ENCODE measurements around the gene ADPRM. TPM values are rescaled to one million over a fixed set of nuclear protein-coding genes. Genes with fewer than 3 reads are reported as not detected.

ADPRM gene
- total RNA-seq, 1 experiment from 2014 or later: 7.4 TPM

GRCh38 chr17:10743316-10744009 lies 46.1 kb downstream of the ADPRM start:
- Mint-ChIP-seq H3K4me3 (no peak overlapping the region), H3K4me1 (peaks cover 15% of the 10 kb centered on the region), H3K36me3 (no peaks in the 10 kb centered on the region), H3K27me3 (ENCODE audit: low read depth) (no peaks in the 10 kb centered on the region), H3K9me3 (no peaks in the 10 kb centered on the region), H3K27ac (no peak overlapping the region)
- POLR2A ChIA-PET: interaction anchor here (0.6 kb wide), 1 partner anchor 8 kb away, joined by 3 read pairs; no protein-coding TSS in a partner anchor
- no peak for TF ChIP-seq NFYB (CRISPR knock-in tag; conservative IDR thresholded peaks at IDR 0.05; ENCODE audit: low read depth)
- CTCF ChIA-PET: interaction anchor here (1.4 kb wide), 1 partner anchor 29 kb away, joined by 3 read pairs; no protein-coding TSS in a partner anchor
- DNase-seq (ENCODE audit: low spot score) (no peak), ATAC-seq (no peak)

GRCh38 chr17:10744501-10745000 lies 47.2 kb downstream of the ADPRM start:
- Mint-ChIP-seq H3K27ac (no peak overlapping the region), H3K4me1 (peaks cover 17% of the 10 kb centered on the region), H3K36me3 (no peaks in the 10 kb centered on the region), H3K4me3 (no peak overlapping the region), H3K27me3 (ENCODE audit: low read depth) (no peaks in the 10 kb centered on the region), H3K9me3 (no peaks in the 10 kb centered on the region)
- ATAC-seq (no peak), DNase-seq (ENCODE audit: low spot score) (no peak)
- TF ChIP-seq ATF6 (CRISPR knock-in tag; IDR thresholded peaks at IDR 0.05): no peak
- TF ChIP-seq AFF4 (CRISPR knock-in tag; IDR thresholded peaks at IDR 0.05; ENCODE audit: borderline replicate concordance): no peak
- TF ChIP-seq ZNF396 (CRISPR knock-in tag; IDR thresholded peaks at IDR 0.05; ENCODE audit: borderline replicate concordance): no peak
- TF ChIP-seq ESRRA (CRISPR knock-in tag; IDR thresholded peaks at IDR 0.05; ENCODE audit: borderline replicate concordance): no peak
- TF ChIP-seq E2F5 (CRISPR knock-in tag; IDR thresholded peaks at IDR 0.05): no peak
- no peak for TF ChIP-seq CDX4 (CRISPR knock-in tag; IDR thresholded peaks at IDR 0.05; ENCODE audit: borderline replicate concordance)
- TF ChIP-seq ERG (CRISPR knock-in tag; IDR thresholded peaks at IDR 0.05): no peak
- ChIA-PET CTCF (interaction anchor here (0.7 to 1.0 kb wide), 2 partner anchors 10 to 28 kb away, joined by 3 read pairs; no protein-coding TSS in a partner anchor), POLR2A (no interaction called here)

GRCh38 chr17:10745231-10745630 lies 47.8 kb downstream of the ADPRM start:
- CTCF ChIA-PET: interaction anchor here (0.7 to 1.0 kb wide), 2 partner anchors 9 to 27 kb away, joined by 3 read pairs; no protein-coding TSS in a partner anchor
- POLR2A ChIA-PET: interaction anchor here (0.6 kb wide), 1 partner anchor 65 kb away, joined by 3 read pairs; no protein-coding TSS in a partner anchor
- no peak overlapping the region for H3K4me3 Mint-ChIP-seq
- no peaks in the 10 kb centered on the region for H3K9me3 Mint-ChIP-seq
- ATAC-seq (no peak), DNase-seq (ENCODE audit: low spot score) (no peak)
- no peak overlapping the region for H3K27ac Mint-ChIP-seq
- H3K27me3 Mint-ChIP-seq (ENCODE audit: low read depth): no peaks in the 10 kb centered on the region
- H3K36me3 Mint-ChIP-seq: no peaks in the 10 kb centered on the region
- H3K4me1 Mint-ChIP-seq: peaks cover 15% of the 10 kb centered on the region
- TF ChIP-seq ZNF138 (CRISPR knock-in tag; conservative IDR thresholded peaks at IDR 0.05) (no peak), PRRX2 (CRISPR knock-in tag; IDR thresholded peaks at IDR 0.05) (no peak), IRF2 (CRISPR knock-in tag; IDR thresholded peaks at IDR 0.05; ENCODE audit: borderline replicate concordance, low read depth) (no peak), ETV6 (CRISPR knock-in tag; IDR thresholded peaks at IDR 0.05) (no peak), NFYB (CRISPR knock-in tag; conservative IDR thresholded peaks at IDR 0.05; ENCODE audit: low read depth) (no peak), FOXJ3 (CRISPR knock-in tag; IDR thresholded peaks at IDR 0.05; ENCODE audit: borderline replicate concordance) (no peak), ZNF416 (CRISPR knock-in tag; IDR thresholded peaks at IDR 0.05) (no peak), NFATC4 (CRISPR knock-in tag; IDR thresholded peaks at IDR 0.05) (no peak), NFE2L1 (CRISPR knock-in tag; IDR thresholded peaks at IDR 0.05) (no peak), FOXP4 (CRISPR knock-in tag; IDR thresholded peaks at IDR 0.05) (no peak), ZNF317 (CRISPR knock-in tag; IDR thresholded peaks at IDR 0.05; ENCODE audit: borderline replicate concordance, low read depth) (no peak), ZMAT4 (CRISPR knock-in tag; IDR thresholded peaks at IDR 0.05) (no peak)

All from WTC11 (cell line).